Measurements from ENCODE around the gene C1orf159.
"Not testable (repeated sequence)": the region's sequence is repeated elsewhere in the genome, so short reads cannot be mapped to it uniquely, and the experiment has no call there.

The C1orf159 gene

GRCh38 chr1:1058088-1058905 is 57.6 kb downstream of the C1orf159 start:
- Histone ChIP-seq H3K9ac (ENCODE audit: low read depth in 1 of 2, low read length in 2 of 2) (no peak overlapping the region), H3K27ac (ENCODE audit: low read depth in 2 of 2, low read length in 2 of 2) (no peak overlapping the region), H3K27me3 (ENCODE audit: control insufficient read depth in 2 of 2, insufficient read depth in 2 of 2, low read length in 2 of 2) (peaks cover 35 to 36% of the 10 kb centered on the region in 2 donors), H3K36me3 (ENCODE audit: control insufficient read depth in 2 of 2, insufficient read depth in 2 of 2, low read length in 2 of 2) (peaks cover 0 to 2% of the 10 kb centered on the region in 2 donors), H3K9me3 (ENCODE audit: control insufficient read depth in 2 of 2, low read length in 2 of 2) (no peaks in the 10 kb centered on the region), H3K4me3 (ENCODE audit: low read length in 2 of 2) (no peak overlapping the region), H3K4me1 (ENCODE audit: control insufficient read depth in 2 of 2, insufficient read depth in 2 of 2, low read length in 2 of 2) (peaks cover 8 to 9% of the 10 kb centered on the region in 2 donors)

GRCh38 chr1:1057769-1058087 is 58.2 kb downstream of the C1orf159 start:
- not testable (repeated sequence) for H3K36me3 ChIP-seq (ENCODE audit: control insufficient read depth in 2 of 2, insufficient read depth in 2 of 2, low read length in 2 of 2); H3K9ac ChIP-seq (ENCODE audit: low read depth in 1 of 2, low read length in 2 of 2); H3K27ac ChIP-seq (ENCODE audit: low read depth in 2 of 2, low read length in 2 of 2); H3K9me3 ChIP-seq (ENCODE audit: control insufficient read depth in 2 of 2, low read length in 2 of 2); H3K4me1 ChIP-seq (ENCODE audit: control insufficient read depth in 2 of 2, insufficient read depth in 2 of 2, low read length in 2 of 2); H3K4me3 ChIP-seq (ENCODE audit: low read length in 2 of 2)
- H3K27me3 ChIP-seq (ENCODE audit: control insufficient read depth in 2 of 2, insufficient read depth in 2 of 2, low read length in 2 of 2): peaks cover 29 to 30% of the 10 kb centered on the region in 2 donors

GRCh38 chr1:1055841-1056736 is 59.8 kb downstream of the C1orf159 start:
- H3K27ac ChIP-seq (ENCODE audit: low read depth in 2 of 2, low read length in 2 of 2): no peak overlapping the region
- peaks cover 19 to 24% of the 10 kb centered on the region in 2 donors for H3K27me3 ChIP-seq (ENCODE audit: control insufficient read depth in 2 of 2, insufficient read depth in 2 of 2, low read length in 2 of 2)
- H3K9ac ChIP-seq (ENCODE audit: low read depth in 1 of 2, low read length in 2 of 2): no peak overlapping the region
- no peak overlapping the region for H3K4me3 ChIP-seq (ENCODE audit: low read length in 2 of 2)
- peaks cover 4 to 9% of the 10 kb centered on the region in 2 donors for H3K36me3 ChIP-seq (ENCODE audit: control insufficient read depth in 2 of 2, insufficient read depth in 2 of 2, low read length in 2 of 2)
- no peaks in the 10 kb centered on the region for H3K9me3 ChIP-seq (ENCODE audit: control insufficient read depth in 2 of 2, low read length in 2 of 2)
- H3K4me1 ChIP-seq (ENCODE audit: control insufficient read depth in 2 of 2, insufficient read depth in 2 of 2, low read length in 2 of 2): peaks cover 8 to 9% of the 10 kb centered on the region in 2 donors

GRCh38 chr1:1054971-1055370 is 60.9 kb downstream of the C1orf159 start:
- Histone ChIP-seq H3K36me3 (ENCODE audit: control insufficient read depth in 2 of 2, insufficient read depth in 2 of 2, low read length in 2 of 2) (peaks cover 4 to 9% of the 10 kb centered on the region in 2 donors), H3K4me3 (ENCODE audit: low read length in 2 of 2) (no peak overlapping the region), H3K4me1 (ENCODE audit: control insufficient read depth in 2 of 2, insufficient read depth in 2 of 2, low read length in 2 of 2) (peaks cover 8 to 15% of the 10 kb centered on the region in 2 donors), H3K27me3 (ENCODE audit: control insufficient read depth in 2 of 2, insufficient read depth in 2 of 2, low read length in 2 of 2) (peaks cover 11 to 15% of the 10 kb centered on the region in 2 donors), H3K9ac (ENCODE audit: low read depth in 1 of 2, low read length in 2 of 2) (no peak overlapping the region), H3K9me3 (ENCODE audit: control insufficient read depth in 2 of 2, low read length in 2 of 2) (no peaks in the 10 kb centered on the region), H3K27ac (ENCODE audit: low read depth in 2 of 2, low read length in 2 of 2) (no peak overlapping the region)

- H3K9ac ChIP-seq (ENCODE audit: low read depth in 1 of 2, low read length in 2 of 2): no peak overlapping the region
- peaks cover 7 to 12% of the 10 kb centered on the region in 2 donors for H3K27me3 ChIP-seq (ENCODE audit: control insufficient read depth in 2 of 2, insufficient read depth in 2 of 2, low read length in 2 of 2)
- no peaks in the 10 kb centered on the region for H3K9me3 ChIP-seq (ENCODE audit: control insufficient read depth in 2 of 2, low read length in 2 of 2)
- peaks cover 4 to 11% of the 10 kb centered on the region in 2 donors for H3K4me1 ChIP-seq (ENCODE audit: control insufficient read depth in 2 of 2, insufficient read depth in 2 of 2, low read length in 2 of 2)
- H3K27ac ChIP-seq (ENCODE audit: low read depth in 2 of 2, low read length in 2 of 2): no peak overlapping the region
- peaks cover 4 to 9% of the 10 kb centered on the region in 2 donors for H3K36me3 ChIP-seq (ENCODE audit: control insufficient read depth in 2 of 2, insufficient read depth in 2 of 2, low read length in 2 of 2)
- no peak overlapping the region for H3K4me3 ChIP-seq (ENCODE audit: low read length in 2 of 2)
Measured at GRCh38 chr1:1054099-1054700, 61.7 kb downstream of the C1orf159 start.

- Histone ChIP-seq H3K27ac (ENCODE audit: low read depth in 2 of 2, low read length in 2 of 2) (no peak overlapping the region), H3K9ac (ENCODE audit: low read depth in 1 of 2, low read length in 2 of 2) (no peak overlapping the region), H3K4me1 (ENCODE audit: control insufficient read depth in 2 of 2, insufficient read depth in 2 of 2, low read length in 2 of 2) (peaks cover under 1 to 7% of the 10 kb centered on the region in 2 donors), H3K36me3 (ENCODE audit: control insufficient read depth in 2 of 2, insufficient read depth in 2 of 2, low read length in 2 of 2) (peaks cover 4 to 9% of the 10 kb centered on the region in 2 donors), H3K9me3 (ENCODE audit: control insufficient read depth in 2 of 2, low read length in 2 of 2) (no peaks in the 10 kb centered on the region), H3K4me3 (ENCODE audit: low read length in 2 of 2) (no peak overlapping the region), H3K27me3 (ENCODE audit: control insufficient read depth in 2 of 2, insufficient read depth in 2 of 2, low read length in 2 of 2) (peaks cover 7 to 8% of the 10 kb centered on the region in 2 donors)
Measured at GRCh38 chr1:1053682-1054081, 62.2 kb downstream of the C1orf159 start.

- no peaks in the 10 kb centered on the region for H3K9me3 ChIP-seq (ENCODE audit: control insufficient read depth in 2 of 2, low read length in 2 of 2)
- no peak overlapping the region for H3K9ac ChIP-seq (ENCODE audit: low read depth in 1 of 2, low read length in 2 of 2)
- peaks cover 2 to 3% of the 10 kb centered on the region in 2 donors for H3K27me3 ChIP-seq (ENCODE audit: control insufficient read depth in 2 of 2, insufficient read depth in 2 of 2, low read length in 2 of 2)
- H3K4me3 ChIP-seq (ENCODE audit: low read length in 2 of 2): no peak overlapping the region
- H3K27ac ChIP-seq (ENCODE audit: low read depth in 2 of 2, low read length in 2 of 2): no peak overlapping the region
- H3K4me1 ChIP-seq (ENCODE audit: control insufficient read depth in 2 of 2, insufficient read depth in 2 of 2, low read length in 2 of 2): peaks cover 0 to 6% of the 10 kb centered on the region in 2 donors
- peaks cover 4 to 9% of the 10 kb centered on the region in 2 donors for H3K36me3 ChIP-seq (ENCODE audit: control insufficient read depth in 2 of 2, insufficient read depth in 2 of 2, low read length in 2 of 2)
Measured at GRCh38 chr1:1053022-1053421, 62.9 kb downstream of the C1orf159 start.

GRCh38 chr1:1052003-1052840 is 63.7 kb downstream of the C1orf159 start:
- Histone ChIP-seq H3K27ac (ENCODE audit: low read depth in 2 of 2, low read length in 2 of 2) (no peak overlapping the region), H3K36me3 (ENCODE audit: control insufficient read depth in 2 of 2, insufficient read depth in 2 of 2, low read length in 2 of 2) (peaks cover 7 to 9% of the 10 kb centered on the region in 2 donors), H3K27me3 (ENCODE audit: control insufficient read depth in 2 of 2, insufficient read depth in 2 of 2, low read length in 2 of 2) (no peaks in the 10 kb centered on the region), H3K9me3 (ENCODE audit: control insufficient read depth in 2 of 2, low read length in 2 of 2) (no peaks in the 10 kb centered on the region), H3K4me3 (ENCODE audit: low read length in 2 of 2) (no peak overlapping the region), H3K9ac (ENCODE audit: low read depth in 1 of 2, low read length in 2 of 2) (no peak overlapping the region), H3K4me1 (ENCODE audit: control insufficient read depth in 2 of 2, insufficient read depth in 2 of 2, low read length in 2 of 2) (peaks cover 0 to 6% of the 10 kb centered on the region in 2 donors)

GRCh38 chr1:1051127-1051810 is 64.6 kb downstream of the C1orf159 start:
- no peak overlapping the region for H3K4me3 ChIP-seq (ENCODE audit: low read length in 2 of 2)
- H3K9ac ChIP-seq (ENCODE audit: low read depth in 1 of 2, low read length in 2 of 2): no peak overlapping the region
- H3K27me3 ChIP-seq (ENCODE audit: control insufficient read depth in 2 of 2, insufficient read depth in 2 of 2, low read length in 2 of 2): no peaks in the 10 kb centered on the region
- H3K36me3 ChIP-seq (ENCODE audit: control insufficient read depth in 2 of 2, insufficient read depth in 2 of 2, low read length in 2 of 2): peaks cover 7 to 14% of the 10 kb centered on the region in 2 donors
- no peaks in the 10 kb centered on the region for H3K9me3 ChIP-seq (ENCODE audit: control insufficient read depth in 2 of 2, low read length in 2 of 2)
- no peak overlapping the region for H3K27ac ChIP-seq (ENCODE audit: low read depth in 2 of 2, low read length in 2 of 2)
- H3K4me1 ChIP-seq (ENCODE audit: control insufficient read depth in 2 of 2, insufficient read depth in 2 of 2, low read length in 2 of 2): peaks cover 0 to 6% of the 10 kb centered on the region in 2 donors
